GM12878 (cell line): ENCODE results near the gene MXD4. TPM values are rescaled to one million over a fixed set of nuclear protein-coding genes. Genes with fewer than 3 reads are reported as not detected.

Source experiments
- ATAC-seq: fragments of 200-7000 bp; cut with Tn5 transposase; 3 replicates; pipeline ENCODE4 v1.9.1; 2020; ENCODE audit warnings: mild to moderate bottlenecking, moderate library complexity
- BruUV-seq: library from RNA; stranded (reverse); fragments of 400-500 nt; replicated peaks from 2 replicates; lab custom pipeline; 2021; lab: Mats Ljungman, UMichigan
- CTCF ChIA-PET: fragments of 300-600 bp; sonication (Branson Sonifier 250); formaldehyde crosslinking; extraction: SDS; loops from one replicate; lab custom pipeline; 2021; ENCODE audit warnings: inconsistent platforms; lab: Yijun Ruan, JAX
- POLR2A ChIA-PET: fragments of 350-600 bp; formaldehyde crosslinking; extraction: SDS; loops from one replicate; lab custom pipeline; 2021; ENCODE audit warnings: inconsistent platforms; lab: Charles Lee
- RAD21 ChIA-PET: fragments of 300-600 bp; sonication (Branson Sonifier 250); formaldehyde crosslinking; loops from one replicate; lab custom pipeline; 2023; ENCODE audit warnings: antibody characterized with exemption; ENCODE audit not compliant: unreplicated experiment; lab: Charles Lee
- SMC1A ChIA-PET: fragments of 300-600 bp; sonication (Branson Sonifier 250); formaldehyde crosslinking; loops from one replicate; lab custom pipeline; 2023; ENCODE audit not compliant: unreplicated experiment, uncharacterized antibody; lab: Charles Lee
- DNase-seq: peaks from one replicate; pipeline ENCODE4 v3.0.0-alpha.2; 2011; ENCODE audit warnings: low read depth, low spot score
- FAIRE-seq: peaks from 3 replicates; lab custom pipeline; 2011; peaks lifted over from hg19 to GRCh38; lab: Jason Lieb, UNC
- H2AFZ ChIP-seq: 2 replicates; pipeline ENCODE4 v1.6.0; 2011; ENCODE audit warnings: low read depth, low read length, control low read depth; ENCODE audit not compliant: control insufficient read depth
- H3K27ac ChIP-seq: 2 replicates; pipeline ENCODE4 v1.5.1; 2011; ENCODE audit warnings: control low read depth; ENCODE audit not compliant: control insufficient read depth, insufficient read depth
- H3K27me3 ChIP-seq, 2 experiments: replicated peaks in 1 of 2; 2 replicates each; pipeline versions ENCODE4 v1.6.0 to v1.6.1; 2011; ENCODE audit warnings: low read length in 1 of 2; ENCODE audit not compliant: control insufficient read depth in 2 of 2, insufficient read depth in 2 of 2
- H3K36me3 ChIP-seq, 2 experiments: 2 replicates each; pipeline ENCODE4 v1.5.1; 2011; ENCODE audit warnings: low read length in 1 of 2; ENCODE audit not compliant: control insufficient read depth in 2 of 2, insufficient read depth in 2 of 2
- H3K4me1 ChIP-seq: 2 replicates; pipeline ENCODE4 v1.6.1; 2011; ENCODE audit warnings: mild to moderate bottlenecking, low read length, moderate library complexity, mixed read lengths; ENCODE audit not compliant: control insufficient read depth, insufficient read depth
- H3K4me2 ChIP-seq: 2 replicates; pipeline ENCODE4 v1.6.0; 2011; ENCODE audit warnings: control low read depth; ENCODE audit not compliant: control insufficient read depth, insufficient read depth
- H3K4me3 ChIP-seq: fragments of 200-600 bp; sonication (generic); 2 replicates; pipeline ENCODE4 v1.5.1; 2016
- H3K79me2 ChIP-seq: 2 replicates; pipeline ENCODE4 v1.6.0; 2011; ENCODE audit warnings: low read length; ENCODE audit not compliant: control insufficient read depth, insufficient read depth
- H3K9ac ChIP-seq: 2 replicates; pipeline ENCODE4 v1.8.0; 2011; ENCODE audit warnings: low read length, control low read depth, mixed read lengths; ENCODE audit not compliant: control insufficient read depth, insufficient read depth
- H3K9me3 ChIP-seq: replicated peaks from 3 replicates; pipeline ENCODE4 v1.5.1; 2011; ENCODE audit warnings: mild to moderate bottlenecking, low read length; ENCODE audit not compliant: control insufficient read depth, insufficient read depth
- H4K20me1 ChIP-seq: 2 replicates; pipeline ENCODE4 v1.6.0; 2011; ENCODE audit not compliant: control insufficient read depth, insufficient read depth
- CEBPB ChIP-seq, 2 experiments: fragments of 150-350 bp in 1 of 2; IDR thresholded peaks; 2 replicates each; pipeline ENCODE4 v1.6.1; 2012 to 2014; ENCODE audit warnings: low read depth in 2 of 2, low read length in 2 of 2, borderline replicate concordance in 1 of 2, inconsistent platforms in 1 of 2
- IRF3 ChIP-seq: fragments of 450-650 bp; IDR thresholded peaks from 2 replicates; pipeline ENCODE4 v1.6.1; 2014; ENCODE audit warnings: mild to moderate bottlenecking
- IRF4 ChIP-seq: IDR thresholded peaks from 2 replicates; pipeline ENCODE4 v1.6.1; 2011; ENCODE audit warnings: low read depth, low read length
- MEF2A ChIP-seq: IDR thresholded peaks from 2 replicates; pipeline ENCODE4 v1.6.1; 2011; ENCODE audit warnings: low read depth, mild to moderate bottlenecking, low read length, moderate library complexity; ENCODE audit not compliant: insufficient read depth
- SMARCA5 ChIP-seq: fragments of 450-650 bp; IDR thresholded peaks from 2 replicates; pipeline ENCODE4 v1.6.1; 2017; ENCODE audit warnings: mild to moderate bottlenecking
- SMC3 ChIP-seq: IDR thresholded peaks from 2 replicates; pipeline ENCODE4 v1.6.1; 2011; ENCODE audit warnings: low read length, improper control_type of control experiment, borderline replicate concordance
- SUZ12 ChIP-seq: fragments of 200-600 bp; sonication (generic); IDR thresholded peaks from one replicate; pipeline ENCODE4 v1.6.1; 2018; ENCODE audit warnings: antibody characterized with exemption, mild to moderate bottlenecking; ENCODE audit not compliant: unreplicated experiment
- USF2 ChIP-seq: IDR thresholded peaks from 2 replicates; pipeline ENCODE4 v1.6.1; 2011; ENCODE audit warnings: low read depth, low read length, improper control_type of control experiment, borderline replicate concordance
- WGBS: methylation state at CpG from one replicate; pipeline ENCODE4 v1.1.6; 2016; ENCODE audit warnings: low lambda C conversion rate; ENCODE audit not compliant: insufficient replicate concordance, insufficient coverage; ENCODE audit errors: missing lambda C conversion rate; 5-methylcytosine and 5-hydroxymethylcytosine counted together
- in situ Hi-C: fragments of 300-500 bp; cut with MboI; formaldehyde crosslinking; loops from 9 replicates; pipeline ENCODE4 v1.14.3; 2018; ENCODE audit warnings: mixed read lengths
- intact Hi-C: fragments of 100-400 bp; cut with micrococcal nuclease; formaldehyde crosslinking; loops from one replicate; pipeline ENCODE4 v1.14.2; 2022; ENCODE audit not compliant: unreplicated experiment
- polyA plus RNA-seq, 11 experiments: library from polyadenylated mRNA; depleted of rRNA in 4 of 11; unstranded in 6 of 11; stranded (reverse) in 5 of 11; fragments of >200 nt; fragmentation: Nextera tagmentation in 4 of 11; fragmentation: Illumina TruSeq in 1 of 11; extraction: Ambion mirVana in 4 of 11; extraction: Trizol in 1 of 11; gene quantifications; 1 replicate in 1 of 11; 2 replicates in 10 of 11; pipeline versions ENCODE4 v1.2.1 to v1.2.3, GENCODE V29; 2011 to 2016; ENCODE audit warnings: inconsistent platforms in 2 of 11, missing spikeins in 2 of 11, low read depth in 1 of 11
- total RNA-seq, 4 experiments: library from RNA; depleted of rRNA in 3 of 4; stranded (reverse); fragments of >200 nt in 3 of 4; fragmentation: Illumina TruSeq in 1 of 4; extraction: Trizol in 1 of 4; gene quantifications; 2 replicates each; pipeline versions ENCODE4 v1.2.1 to v1.2.3, GENCODE V29; 2013 to 2021

MXD4 gene
- total and polyA plus RNA-seq, 10 of the 15 experiments (the other 5 are each of a cell fraction or from before 2014, with no cell fraction given): 0.21 to 25.6 (median 5.2) TPM

- ChIA-PET RAD21 (no interaction called here), CTCF (interaction anchor here (0.6 to 0.9 kb wide), 3 partner anchors 77 to 854 kb away, joined by 3 read pairs; no protein-coding TSS in a partner anchor), SMC1A (no interaction called here), POLR2A (no interaction called here)
- Histone ChIP-seq H3K79me2 (no peaks in the 10 kb centered on the region), H3K9me3 (no peaks in the 10 kb centered on the region), H3K4me2 (no peak overlapping the region), H3K9ac (no peak overlapping the region), H4K20me1 (no peaks in the 10 kb centered on the region), H2AFZ (no peak overlapping the region), H3K4me1 (no peaks in the 10 kb centered on the region), H3K4me3 (no peak overlapping the region), H3K36me3 (no peaks in the 10 kb centered on the region), H3K27ac (no peak overlapping the region), H3K27me3 (no peaks in the 10 kb centered on the region; a peak in 1 of 4 replicates)
- no peak for DNase-seq
- BruUV-seq: no TSS peak
- ATAC-seq: no peak
- TF ChIP-seq CEBPB (IDR thresholded peaks at IDR 0.05; ENCODE audit: borderline replicate concordance in 1 of 2, low read depth in 2 of 2, low read length in 2 of 2) (no peak), IRF4 (no peak), USF2 (no peak), MEF2A (no peak), SMC3 (no peak), SMARCA5 (no peak), SUZ12 (no peak), IRF3 (no peak)
- 51% methylated on average over 35 of the region's 37 CpGs for WGBS
- intact Hi-C loops: no loop called here
- in situ Hi-C loops: no loop called here
- FAIRE-seq: no peak
These were observed 35.0 kb upstream of the MXD4 start for GRCh38 chr4:2296631-2297601.
